Uterus (tissue), 2 donors: Measurements from ENCODE around the gene STH.

Experiments
- CTCF ChIP-seq, 4 experiments: fragments of 200-600 bp in 2 of 4; fragments of 450-650 bp in 2 of 4; sonication (generic) in 2 of 4; IDR thresholded peaks; one replicate each; pipeline ENCODE4 v1.5.1; 2016 to 2019; ENCODE audit warnings: antibody characterized with exemption in 4 of 4, mild to moderate bottlenecking in 2 of 4, moderate library complexity in 1 of 4
- POLR2A ChIP-seq, 2 donors: fragments of 450-650 bp; IDR thresholded peaks; one replicate each; pipeline ENCODE4 v1.6.1; 2016; ENCODE audit warnings: antibody characterized with exemption in 2 of 2, mild to moderate bottlenecking in 1 of 2, moderate library complexity in 1 of 2

DNA sequence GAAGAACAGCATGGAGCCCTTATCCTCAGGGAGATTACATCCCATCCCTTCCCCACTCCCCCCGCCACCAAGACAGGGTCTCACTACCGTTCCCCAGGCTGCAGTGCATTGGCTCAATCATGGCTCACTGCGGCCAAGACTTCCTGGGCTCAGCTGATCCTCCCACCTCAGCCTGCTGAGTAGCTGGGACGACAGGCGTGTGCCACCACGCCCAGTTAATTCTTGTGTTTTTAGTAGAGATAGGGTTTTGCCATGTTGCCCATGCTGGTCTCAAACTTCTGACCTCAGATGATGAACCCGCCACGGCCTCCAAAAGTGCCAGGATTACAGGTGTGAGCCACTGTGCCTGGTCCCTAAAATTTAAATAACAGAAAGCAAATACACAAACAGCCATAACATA, 48.8 kb downstream of the STH start:
- no peak for TF ChIP-seq CTCF (IDR thresholded peaks at IDR 0.05)
- TF ChIP-seq POLR2A (IDR thresholded peaks at IDR 0.05) = no peak
